Measurements from ENCODE around the gene EGLN2.
"Not testable (repeated sequence)": the region's sequence is repeated elsewhere in the genome, so short reads cannot be mapped to it uniquely, and the experiment has no call there.

The EGLN2 gene

DNA sequence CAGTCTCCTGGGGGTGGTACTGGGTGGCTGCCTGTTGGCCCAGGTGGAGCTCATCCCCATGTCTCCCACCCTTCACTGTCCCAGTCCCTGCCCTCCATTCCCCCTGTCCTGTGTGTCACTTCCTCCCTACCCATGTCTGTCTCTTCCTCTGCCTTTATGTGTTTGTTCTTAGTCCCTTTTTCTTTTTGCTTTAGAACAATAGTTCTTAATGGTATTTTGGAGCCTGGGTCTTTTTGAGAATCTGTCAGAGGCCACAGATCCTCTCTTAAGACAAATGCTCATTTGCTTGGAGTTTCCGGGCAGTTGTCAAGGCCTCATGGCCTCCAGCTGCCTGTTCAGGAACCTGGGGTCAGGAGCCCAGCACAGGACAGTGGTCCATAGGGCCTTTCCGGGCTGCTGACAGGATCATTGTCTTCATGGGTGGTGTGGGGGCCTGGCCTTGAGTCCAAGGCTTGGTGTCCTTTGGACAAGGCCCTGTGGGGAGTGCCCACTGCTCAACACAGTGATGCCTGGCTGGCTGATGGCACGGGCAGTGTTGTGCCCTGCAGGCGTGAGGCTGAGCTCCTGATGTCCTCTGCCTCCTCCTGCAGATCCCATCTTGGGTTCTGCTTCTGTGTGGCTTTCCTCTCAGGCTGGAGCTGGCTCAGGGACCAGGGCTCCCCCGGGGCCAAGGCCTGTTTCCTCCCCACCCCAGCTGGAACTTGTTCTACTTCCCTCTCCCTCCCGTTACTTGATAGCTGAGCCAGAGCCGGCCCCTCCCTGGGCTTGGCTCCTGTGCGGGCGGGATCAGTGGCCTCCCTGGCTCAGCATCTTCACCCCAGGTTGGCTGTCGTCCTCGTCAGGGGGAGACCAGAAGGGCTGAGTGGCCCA is 3.5 kb downstream of the EGLN2 start:
- no peak for DNase-seq (ENCODE audit: low read depth)

DNA sequence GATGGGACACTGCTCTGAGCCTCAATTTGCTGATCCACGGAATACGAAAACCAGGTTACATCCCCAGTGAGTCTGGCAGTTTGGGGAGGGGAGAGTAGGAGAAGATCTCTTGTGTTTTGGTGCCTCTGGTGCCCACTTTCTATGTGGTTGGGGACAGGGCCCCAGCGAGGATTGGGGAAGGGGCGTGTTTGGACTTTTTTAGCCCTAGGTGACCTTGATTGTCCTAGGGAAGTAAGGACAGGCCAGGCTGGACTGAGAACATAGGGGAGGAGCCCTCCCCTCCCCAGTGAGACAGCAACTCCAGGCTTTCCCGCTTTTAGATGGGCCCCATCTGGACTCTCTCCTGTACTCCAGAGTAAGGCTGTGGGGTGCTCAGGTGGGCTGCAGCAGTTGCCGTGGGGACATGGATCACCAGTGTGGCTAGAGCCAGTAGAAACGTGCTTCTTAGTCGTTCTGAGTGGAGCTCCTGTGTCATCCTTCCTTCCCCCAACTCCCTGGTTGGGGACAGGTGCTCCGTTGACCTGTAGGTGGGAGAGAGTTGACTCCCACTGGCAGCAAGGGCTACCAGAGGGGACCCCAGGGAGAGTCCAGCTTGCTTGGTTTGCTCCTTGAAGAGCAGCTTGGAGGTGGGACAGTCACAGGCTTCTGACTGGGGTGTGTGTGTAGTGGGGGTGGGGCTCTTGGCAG is 4.3 kb downstream of the EGLN2 start:
- no peak for DNase-seq (ENCODE audit: low read depth)

DNA sequence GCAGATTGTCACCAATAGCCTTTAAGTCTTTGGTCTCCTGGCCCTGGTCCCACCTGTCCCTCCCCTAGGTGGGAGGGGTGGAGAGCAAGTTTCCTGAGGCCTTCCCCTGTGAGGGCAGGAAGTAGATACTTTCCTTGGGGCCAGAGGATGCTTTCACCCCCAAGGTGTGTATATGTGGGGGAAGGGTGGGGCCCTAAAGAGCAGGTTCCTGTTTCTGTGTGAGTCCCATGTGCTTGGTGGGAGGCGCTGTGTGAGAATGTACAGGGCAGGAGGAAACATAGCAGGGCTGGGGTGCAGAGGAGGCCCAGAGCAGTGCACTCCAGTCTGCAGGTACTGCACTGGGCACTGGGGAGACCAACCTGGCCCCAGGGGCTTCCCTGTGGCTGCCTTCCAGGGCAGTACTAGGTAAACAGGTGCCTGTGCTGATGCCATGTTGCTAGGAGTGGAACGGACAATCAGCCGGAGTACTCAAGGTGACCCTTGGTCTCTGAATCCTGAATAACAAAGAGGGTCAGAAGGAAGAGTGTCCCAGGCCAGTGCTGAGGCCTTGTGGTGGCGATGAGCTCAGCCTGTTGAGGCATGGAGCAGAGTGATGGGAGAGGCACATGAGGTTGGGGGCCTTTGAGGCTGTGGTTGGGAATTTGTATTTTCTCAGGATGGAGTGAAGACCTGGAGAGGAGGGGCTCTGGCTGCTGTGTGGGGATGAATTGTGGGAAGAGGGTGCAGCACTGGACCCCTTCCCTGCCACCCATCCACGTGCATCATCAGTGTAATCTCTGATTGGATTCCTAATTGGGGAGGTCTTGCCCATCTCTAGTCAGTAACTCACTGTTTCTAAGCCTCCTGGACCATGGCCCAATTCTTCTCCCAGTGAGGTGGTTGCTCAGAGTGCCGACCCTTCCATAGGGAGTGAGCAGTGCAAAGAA is 5.1 kb downstream of the EGLN2 start:
- DNase-seq (ENCODE audit: low read depth) = no peak

DNA sequence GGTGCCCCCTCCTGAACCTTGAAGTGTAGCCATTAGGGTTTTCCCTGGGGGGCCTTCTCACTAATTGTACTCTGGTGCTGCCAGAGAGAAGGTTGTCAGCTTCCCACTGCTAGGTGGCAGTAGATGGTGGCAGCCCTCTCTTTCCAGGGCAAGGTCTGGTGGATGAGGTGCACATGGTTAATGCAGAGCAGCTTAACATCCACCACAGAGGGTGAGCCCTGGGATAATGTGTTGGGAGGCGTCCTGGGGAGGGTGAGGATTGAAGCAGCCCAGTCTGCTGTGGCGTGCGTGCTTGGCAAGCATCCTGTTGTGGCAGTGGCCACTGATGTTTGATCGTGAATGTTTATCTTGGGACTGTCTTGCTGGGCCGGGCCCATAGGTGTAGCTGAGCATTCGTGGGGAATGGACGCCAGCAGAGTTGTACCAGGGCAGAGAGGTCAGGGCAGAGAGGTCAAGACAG is 5.8 kb downstream of the EGLN2 start:
- DNase-seq (ENCODE audit: low read depth) = no peak

DNA sequence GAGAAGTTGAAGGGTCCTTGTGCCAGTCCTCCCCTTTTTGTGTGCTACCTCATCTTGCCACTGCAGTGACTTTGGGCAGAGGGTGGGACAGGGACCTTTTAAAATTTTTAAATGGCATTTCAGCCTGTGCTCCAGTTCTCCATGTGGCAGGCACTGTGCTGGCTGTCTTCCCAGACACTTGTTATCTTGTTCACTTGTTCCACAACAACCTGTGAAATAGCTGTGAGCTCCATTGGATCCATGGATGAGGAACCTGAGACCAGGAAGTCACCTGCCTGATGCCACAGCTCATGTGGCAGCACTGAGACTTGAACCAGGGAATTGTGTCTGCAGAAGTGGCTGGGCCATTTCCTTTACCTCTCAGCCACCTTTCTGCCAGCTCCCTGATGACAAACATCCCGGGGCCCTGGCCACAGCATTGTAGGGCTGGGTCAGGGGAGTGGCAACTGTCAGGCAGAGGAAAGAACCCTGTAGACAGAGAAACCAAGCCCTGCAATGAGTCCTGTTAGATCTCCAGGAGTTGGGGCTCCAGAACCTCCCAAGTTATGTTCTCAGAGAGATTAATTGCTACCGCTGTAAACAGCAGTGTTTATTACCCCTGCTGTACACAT is 6.4 kb downstream of the EGLN2 start:
- DNase-seq (ENCODE audit: low read depth) = no peak

DNA sequence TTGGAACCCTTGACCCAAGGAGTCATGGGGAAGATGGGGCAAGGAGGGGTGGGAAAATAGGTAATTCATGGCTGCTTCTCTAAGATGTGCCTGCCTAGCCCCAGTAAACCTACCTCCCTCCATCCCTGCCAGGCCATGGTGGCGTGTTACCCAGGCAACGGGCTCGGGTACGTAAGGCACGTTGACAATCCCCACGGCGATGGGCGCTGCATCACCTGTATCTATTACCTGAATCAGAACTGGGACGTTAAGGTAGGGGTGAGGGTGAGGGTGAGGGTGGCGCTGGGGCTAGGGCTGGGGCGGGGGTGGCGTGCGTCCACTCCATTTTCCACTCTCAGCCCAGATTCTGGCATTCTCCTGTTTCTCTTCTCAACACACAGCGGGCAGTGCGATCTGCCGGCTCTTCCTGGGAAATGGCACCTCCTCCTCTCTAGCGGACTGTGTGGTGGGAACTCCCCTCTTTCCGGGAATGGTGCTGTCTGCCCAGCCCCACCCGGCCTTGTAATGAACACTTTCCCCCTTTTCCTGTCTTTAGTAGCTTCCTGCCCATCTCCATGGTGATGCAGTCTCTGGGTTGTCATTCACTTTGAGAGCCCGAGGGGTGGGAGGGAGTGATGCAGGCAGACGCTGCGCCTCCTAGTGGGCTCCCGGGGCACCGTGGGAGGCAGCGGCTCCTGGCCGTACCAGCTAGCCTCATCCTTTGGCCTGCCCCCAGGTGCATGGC is 7.6 kb downstream of the EGLN2 start:
- peak; percentile 54 for DNase-seq (ENCODE audit: low read depth)

DNA sequence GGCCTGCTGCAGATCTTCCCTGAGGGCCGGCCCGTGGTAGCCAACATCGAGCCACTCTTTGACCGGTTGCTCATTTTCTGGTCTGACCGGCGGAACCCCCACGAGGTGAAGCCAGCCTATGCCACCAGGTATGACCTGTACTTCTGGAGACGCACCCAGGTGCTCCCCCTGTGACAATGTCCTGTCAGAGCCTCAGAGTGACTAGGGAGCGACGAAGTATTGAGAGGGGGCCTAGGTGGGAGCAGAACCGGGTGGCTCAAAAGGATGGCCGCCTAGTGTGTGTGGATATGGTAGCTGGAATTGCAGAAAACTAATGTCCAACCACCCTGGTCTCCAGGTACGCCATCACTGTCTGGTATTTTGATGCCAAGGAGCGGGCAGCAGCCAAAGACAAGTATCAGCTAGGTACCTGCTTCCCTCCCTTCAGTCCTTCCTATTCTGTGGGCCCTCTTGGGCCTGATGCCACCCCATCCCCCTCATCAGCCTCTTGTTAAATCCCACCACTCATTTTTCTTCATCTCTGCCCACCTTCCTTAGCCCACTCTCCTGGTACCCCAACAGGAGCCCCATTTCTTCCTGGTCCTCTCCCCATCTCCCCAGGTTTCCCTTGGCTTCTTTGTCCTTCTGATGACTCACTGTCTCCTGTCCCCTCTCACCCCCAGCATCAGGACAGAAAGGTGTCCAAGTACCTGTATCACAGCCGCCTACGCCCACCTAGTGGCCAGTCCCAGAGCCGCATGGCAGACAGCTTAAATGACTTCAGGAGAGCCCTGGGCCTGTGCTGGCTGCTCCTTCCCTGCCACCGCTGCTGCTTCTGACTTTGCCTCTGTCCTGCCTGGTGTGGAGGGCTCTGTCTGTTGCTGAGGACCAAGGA is 8.4 kb downstream of the EGLN2 start:
- no peak for DNase-seq (ENCODE audit: low read depth)

DNA sequence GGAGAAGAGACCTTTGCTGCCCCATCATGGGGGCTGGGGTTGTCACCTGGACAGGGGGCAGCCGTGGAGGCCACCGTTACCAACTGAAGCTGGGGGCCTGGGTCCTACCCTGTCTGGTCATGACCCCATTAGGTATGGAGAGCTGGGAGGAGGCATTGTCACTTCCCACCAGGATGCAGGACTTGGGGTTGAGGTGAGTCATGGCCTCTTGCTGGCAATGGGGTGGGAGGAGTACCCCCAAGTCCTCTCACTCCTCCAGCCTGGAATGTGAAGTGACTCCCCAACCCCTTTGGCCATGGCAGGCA is 9.0 kb downstream of the EGLN2 start:
- DNase-seq (ENCODE audit: low read depth) = no peak

DNA sequence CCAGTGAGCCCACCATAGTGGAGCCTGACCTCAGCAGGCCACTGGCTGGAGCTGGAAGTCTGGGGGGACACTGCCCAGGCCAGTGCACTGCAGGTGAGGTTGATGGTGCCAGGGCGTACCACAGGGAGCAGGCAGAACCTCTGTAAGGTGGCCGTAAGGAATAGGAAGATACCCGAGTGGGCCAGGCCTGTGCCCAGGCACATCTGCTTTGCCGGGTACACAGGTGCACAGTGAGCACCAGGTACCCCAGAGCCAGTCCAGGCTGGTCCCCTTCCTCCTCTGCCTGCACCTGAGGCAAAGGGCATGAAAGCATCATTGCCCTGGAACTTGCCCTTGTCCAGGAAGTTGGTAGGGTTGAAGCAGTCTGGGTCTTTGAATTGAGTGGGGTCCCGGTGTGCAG is 9.5 kb downstream of the EGLN2 start:
- no peak for DNase-seq (ENCODE audit: low read depth)

DNA sequence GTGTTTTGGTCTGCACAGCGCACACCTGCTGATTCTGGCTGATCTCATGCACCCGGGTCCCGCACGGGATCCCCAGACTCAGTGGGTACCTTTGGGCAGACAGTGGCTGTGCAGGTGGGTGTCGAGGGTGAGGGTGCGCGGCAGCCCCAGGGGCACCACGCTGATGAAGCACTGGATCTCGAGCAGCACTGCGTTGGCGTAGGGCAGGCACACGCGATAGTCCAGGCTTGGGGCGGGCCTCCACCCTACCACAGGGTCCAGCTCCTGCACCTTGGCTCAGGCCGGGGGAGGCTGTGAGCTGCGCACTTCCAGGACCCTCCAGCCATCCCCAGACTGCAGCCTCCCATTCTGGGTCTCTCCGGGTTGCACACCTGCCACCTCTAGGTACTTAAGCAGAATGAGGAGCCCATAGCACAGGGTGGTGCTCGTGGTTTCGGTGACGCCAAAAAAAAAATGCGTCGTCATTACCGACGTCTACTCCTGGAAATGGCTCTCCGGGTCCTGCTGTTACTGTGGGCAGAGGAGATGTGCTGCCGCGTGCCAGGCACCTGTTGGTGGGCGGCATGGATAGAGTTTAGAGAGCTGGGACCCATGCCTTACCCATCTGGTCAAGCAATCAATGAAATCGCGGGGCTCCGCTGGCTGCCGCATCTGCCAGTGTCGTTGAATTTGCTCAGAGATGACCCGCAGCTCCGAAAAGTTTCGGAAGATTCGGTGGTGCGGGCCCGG is 10.5 kb downstream of the EGLN2 start:
- DNase-seq (ENCODE audit: low read depth) = no peak

DNA sequence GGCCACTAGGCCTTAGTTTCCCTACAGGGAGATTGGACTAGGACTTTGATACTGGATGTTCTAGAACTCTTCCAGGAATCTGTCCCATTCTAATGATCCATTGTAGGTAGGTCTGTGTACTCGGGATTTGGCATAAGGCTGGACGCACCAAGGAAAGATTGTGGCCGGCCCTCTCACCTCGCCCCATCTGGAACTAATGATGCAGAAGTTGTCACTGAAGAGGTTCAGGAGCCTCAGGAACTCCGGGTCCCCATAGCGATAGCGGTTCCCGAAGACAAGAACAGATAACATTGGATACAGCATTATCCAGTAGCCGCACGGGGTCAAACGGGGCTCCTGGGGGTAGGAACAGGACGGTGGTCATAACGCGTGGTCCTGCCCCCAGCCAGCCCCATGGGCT is 11.2 kb downstream of the EGLN2 start:
- no peak for DNase-seq (ENCODE audit: low read depth)

DNA sequence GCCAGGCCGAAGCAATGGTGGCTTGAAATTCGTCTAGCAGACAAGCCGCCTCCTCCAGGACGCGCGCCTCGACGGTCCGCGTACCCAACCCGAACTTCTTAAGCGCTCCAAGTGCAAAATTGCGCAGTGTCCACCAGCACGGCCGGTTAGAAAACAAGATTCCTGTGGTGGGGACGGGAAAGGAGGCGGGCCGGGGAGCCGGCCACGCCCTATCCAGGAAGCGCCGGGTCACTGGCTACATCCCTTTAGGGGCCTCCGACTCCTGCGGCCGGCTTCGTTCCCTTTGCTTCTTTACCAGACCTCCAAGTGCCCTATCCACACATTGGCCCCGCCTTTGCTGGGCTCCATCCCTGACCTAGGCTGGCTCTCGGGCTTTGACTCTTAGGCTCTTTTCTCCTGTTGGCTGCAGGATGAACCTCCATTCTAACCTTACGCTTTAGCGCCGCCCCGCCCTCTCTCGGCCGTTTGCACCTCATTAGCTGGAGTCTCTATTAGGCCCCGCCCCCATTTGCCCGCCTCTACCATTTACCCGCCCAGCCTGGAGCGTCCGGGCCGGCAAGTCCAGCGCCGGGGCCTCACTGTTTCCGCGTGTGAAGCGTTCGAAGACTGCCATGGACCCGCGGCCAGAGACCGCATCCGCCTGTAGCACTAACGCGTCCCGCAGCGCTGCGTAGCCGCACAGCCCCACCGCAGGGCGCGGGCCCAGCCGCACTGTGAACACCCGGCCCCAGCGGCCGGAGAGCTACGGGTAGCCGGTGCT is 11.8 kb downstream of the EGLN2 start:
- DNase-seq (ENCODE audit: low read depth) = not testable (repeated sequence)

DNA sequence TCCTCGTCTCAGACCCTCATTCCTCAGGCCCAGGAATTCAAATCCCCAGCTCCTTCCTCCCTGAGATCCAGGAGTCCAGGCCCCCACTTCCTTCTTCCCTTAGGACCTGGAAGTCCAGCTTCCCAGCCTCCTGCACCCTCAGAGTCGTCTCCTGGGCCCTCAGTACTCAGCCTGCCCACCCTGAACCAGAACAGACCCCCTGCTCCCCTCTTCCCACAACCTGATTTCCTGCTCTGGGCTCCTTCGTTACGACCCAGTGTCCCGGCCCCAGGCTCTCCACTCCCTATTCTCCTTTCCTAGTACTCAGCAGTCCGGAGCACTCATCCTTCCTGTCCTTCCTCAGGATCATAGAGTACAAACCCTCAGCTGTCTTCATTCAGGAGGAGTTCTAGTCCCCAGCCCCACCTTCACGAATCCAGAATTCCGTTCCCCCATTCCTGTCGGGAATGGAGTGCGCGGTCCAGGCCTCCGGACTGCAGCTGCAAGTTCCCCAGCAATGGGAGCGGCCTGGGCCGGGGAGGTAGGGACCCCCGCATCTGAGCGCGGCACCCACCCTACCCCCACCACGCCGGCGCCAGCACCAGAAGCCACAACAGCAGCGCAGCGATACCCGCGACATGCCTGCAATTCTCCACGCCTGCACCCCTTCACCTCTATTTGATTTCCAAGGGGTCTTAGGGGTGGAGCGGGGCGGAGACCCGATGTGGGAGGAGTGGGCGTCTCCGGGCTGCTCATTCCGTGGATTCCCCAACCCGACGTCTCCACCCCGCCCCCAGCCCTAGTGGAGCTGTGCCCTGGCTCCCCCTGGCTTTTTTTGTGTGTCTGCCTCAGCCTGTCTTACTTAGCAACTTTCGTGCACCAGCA is 12.7 kb downstream of the EGLN2 start:
- DNase-seq (ENCODE audit: low read depth) = no peak

DNA sequence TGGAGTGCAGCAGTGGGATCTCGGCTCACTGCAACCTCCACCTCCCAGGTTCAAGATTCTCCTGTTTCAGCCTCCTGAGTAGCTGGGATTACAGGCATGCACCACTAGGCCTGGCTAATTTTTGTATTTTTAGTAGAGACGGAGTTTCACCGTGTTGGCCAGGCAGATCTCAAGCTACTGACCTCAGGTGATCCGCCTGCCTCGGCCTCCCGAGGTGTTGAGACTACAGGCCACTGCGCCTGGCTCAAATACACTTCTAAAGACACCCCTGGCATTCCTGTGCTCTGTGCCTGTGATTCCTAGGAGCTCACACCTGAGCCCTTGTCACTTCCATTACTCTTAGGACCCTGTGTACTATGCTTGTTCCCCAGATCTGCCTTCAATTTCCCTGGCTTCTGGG is 13.6 kb downstream of the EGLN2 start:
- not testable (repeated sequence) for DNase-seq (ENCODE audit: low read depth)

DNA sequence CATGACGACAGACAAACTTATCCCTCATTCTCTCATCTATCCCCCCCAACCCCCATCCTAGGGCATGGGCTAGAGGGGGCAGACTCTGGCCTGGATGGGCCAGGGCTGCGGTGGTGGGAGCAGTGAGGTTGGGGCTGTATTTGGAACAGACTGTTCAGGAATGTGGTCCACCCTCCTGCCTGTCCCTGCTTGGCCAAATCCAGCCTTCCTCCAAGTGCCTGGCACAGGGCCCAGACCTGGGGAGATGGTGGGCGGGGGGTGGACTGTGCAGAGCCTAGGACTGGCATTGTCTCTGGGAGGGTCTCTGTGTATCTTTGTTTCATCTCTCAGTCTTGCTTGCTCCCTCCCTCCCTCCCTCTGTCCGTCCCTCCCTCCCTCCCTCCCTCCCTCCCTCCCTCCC is 14.2 kb downstream of the EGLN2 start:
- DNase-seq (ENCODE audit: low read depth) = no peak

DNA sequence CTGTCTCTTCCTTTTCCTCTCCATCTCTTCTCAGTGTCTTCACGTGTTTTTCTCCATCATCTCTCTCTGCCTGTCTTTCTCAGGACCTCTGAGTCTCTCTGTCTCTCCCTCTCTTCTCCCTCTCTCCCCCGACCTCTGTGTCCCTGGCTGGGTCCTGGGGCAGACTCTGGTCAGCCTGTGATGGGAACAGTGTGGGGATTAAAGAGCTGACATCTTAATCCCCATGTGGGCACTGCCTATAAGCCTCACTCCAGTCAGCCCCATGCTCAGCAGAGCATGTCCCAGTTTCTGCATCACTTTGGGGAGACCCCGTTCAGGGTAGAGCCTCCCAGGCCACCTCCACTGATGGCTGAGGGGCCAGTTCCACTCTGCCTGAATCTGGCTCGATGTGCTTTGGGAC is 16.2 kb downstream of the EGLN2 start:
- no peak for DNase-seq (ENCODE audit: low read depth)

DNA sequence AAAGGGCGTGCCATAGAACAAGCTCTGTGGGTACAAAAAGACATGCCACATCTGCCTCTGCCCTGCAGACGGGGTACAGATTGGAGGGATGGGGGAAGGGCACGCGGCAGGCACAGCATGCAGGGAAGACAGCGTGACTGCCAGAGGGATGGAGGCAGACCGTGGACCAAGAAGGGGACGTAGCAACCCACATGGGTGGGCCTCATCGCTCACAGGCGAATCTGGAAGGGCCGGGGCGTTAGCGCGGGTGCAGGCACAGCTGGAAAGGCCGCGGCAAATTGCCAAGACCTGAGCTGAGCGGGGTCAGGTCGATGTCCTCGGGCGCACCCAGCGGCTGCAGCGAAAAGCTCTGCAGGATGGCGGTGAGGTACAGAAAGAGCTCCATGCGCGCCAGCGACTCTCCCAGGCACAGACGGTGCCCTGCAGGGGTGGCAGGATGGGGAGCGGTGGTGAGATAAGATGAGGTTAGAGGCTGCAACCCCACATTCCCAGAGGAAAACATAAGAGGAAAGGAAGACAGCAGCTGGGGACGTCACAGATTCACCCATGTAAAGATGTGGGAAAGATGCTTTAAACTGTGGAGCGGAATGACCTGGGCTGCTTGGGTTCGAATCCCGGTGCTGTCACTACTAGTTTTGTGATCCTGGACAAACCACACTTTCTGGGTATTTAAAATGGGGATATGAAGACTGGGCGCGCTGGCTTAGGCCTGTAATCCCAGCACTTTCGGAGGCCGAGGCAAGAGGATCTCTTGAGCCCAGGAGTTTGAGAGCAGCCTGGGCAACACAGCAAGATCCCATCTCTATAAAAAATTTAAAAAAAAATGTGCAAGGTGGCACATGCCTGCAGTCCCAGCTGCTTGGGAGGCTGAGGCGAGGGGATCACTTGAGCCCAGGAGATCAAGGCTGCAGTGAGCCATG is 19.7 kb downstream of the EGLN2 start:
- DNase-seq (ENCODE audit: low read depth) = peak; percentile 65

Measured in stimulated activated CD8-positive, alpha-beta memory T cell treated with anti-CD3 and anti-CD28 coated beads, Interleukin-12 subunit alpha, Interleukin-12 subunit beta, amount 100 ng/mL, for 4 hours (primary cell).